GM23338 (cell line): ENCODE measurements around the gene JAG1.

ENCODE experiments used
- CREB1 ChIP-seq: fragments of 250-450 bp; sonication (Bioruptor Pico); IDR thresholded peaks from 2 replicates; pipeline ENCODE4 v1.5.0; 2020; ENCODE audit warnings: low read depth, mild to moderate bottlenecking, moderate library complexity
- EZH2 ChIP-seq: fragments of 200-600 bp; sonication (generic); IDR thresholded peaks from one replicate; pipeline ENCODE4 v1.8.0; 2017; ENCODE audit warnings: antibody characterized with exemption, mild to moderate bottlenecking, low read depth; ENCODE audit not compliant: unreplicated experiment
- EZH2phosphoT487 ChIP-seq: fragments of 200-600 bp; sonication (generic); IDR thresholded peaks from one replicate; pipeline ENCODE4 v1.8.1; 2018; ENCODE audit warnings: antibody characterized with exemption; ENCODE audit not compliant: unreplicated experiment
- JUNB ChIP-seq: IDR thresholded peaks from one replicate; pipeline ENCODE4 v1.6.1; 2016; ENCODE audit warnings: antibody characterized with exemption; ENCODE audit not compliant: unreplicated experiment
- POLR2AphosphoS5 ChIP-seq: IDR thresholded peaks from 2 replicates; pipeline ENCODE4 v1.6.1; 2016; ENCODE audit warnings: antibody characterized with exemption, low read depth
- ZNF114 ChIP-seq: fragments of 250-450 bp; sonication (Bioruptor Pico); IDR thresholded peaks from 2 replicates; pipeline ENCODE4 v1.5.0; 2020; ENCODE audit warnings: mild to moderate bottlenecking, moderate library complexity
- ZNF331 ChIP-seq: fragments of 250-450 bp; sonication (Bioruptor Pico); IDR thresholded peaks from 2 replicates; pipeline ENCODE4 v1.5.0; 2020; ENCODE audit warnings: low read depth, mild to moderate bottlenecking, moderate library complexity
- TF ChIP-seq, protein P1 (sequence below): IDR thresholded peaks from one replicate; pipeline ENCODE4 v1.6.1; 2018; ENCODE audit warnings: antibody characterized with exemption; ENCODE audit not compliant: unreplicated experiment
- TF ChIP-seq, protein P2 (sequence below), 2 experiments: fragments of 200-600 bp in 1 of 2; sonication (generic) in 1 of 2; conservative IDR thresholded peaks; 2 replicates each; pipeline versions ENCODE4 v1.5.1 to v1.6.1; 2016 to 2017; ENCODE audit warnings: antibody characterized with exemption in 2 of 2, low read depth in 2 of 2, mild to moderate bottlenecking in 2 of 2, moderate library complexity in 1 of 2
- TF ChIP-seq, protein P3 (sequence below): fragments of 250-450 bp; sonication (Bioruptor Pico); IDR thresholded peaks from 2 replicates; pipeline ENCODE4 v1.5.0; 2020; ENCODE audit warnings: mild to moderate bottlenecking, moderate library complexity

DNA sequence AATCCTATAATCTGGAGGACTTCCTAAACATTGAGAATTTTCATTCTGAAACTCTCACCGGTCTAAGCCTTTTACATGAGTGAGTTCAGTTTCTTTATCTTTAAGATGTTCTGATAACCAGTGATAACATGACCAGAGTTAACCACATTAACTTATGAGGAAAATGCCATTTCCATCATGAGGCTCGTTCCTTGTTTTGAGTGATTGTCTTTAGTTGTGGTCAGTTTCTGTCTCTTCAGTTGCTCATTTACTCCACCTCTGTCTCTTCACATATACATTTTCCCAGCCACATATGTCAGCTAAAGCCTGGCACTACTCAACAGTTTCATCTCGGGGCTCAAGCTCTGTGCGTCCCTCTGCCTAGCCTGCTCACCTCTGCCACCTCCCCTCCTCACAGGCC is 70.4 kb downstream of the JAG1 start:
- TF ChIP-seq POLR2AphosphoS5 (no peak), EZH2phosphoT487 (no peak), ZNF331 (CRISPR knock-in tag) (no peak), CREB1 (CRISPR knock-in tag) (no peak), EZH2 (no peak), ZNF114 (no peak), JUNB (no peak)
- TF ChIP-seq, protein P1, sequence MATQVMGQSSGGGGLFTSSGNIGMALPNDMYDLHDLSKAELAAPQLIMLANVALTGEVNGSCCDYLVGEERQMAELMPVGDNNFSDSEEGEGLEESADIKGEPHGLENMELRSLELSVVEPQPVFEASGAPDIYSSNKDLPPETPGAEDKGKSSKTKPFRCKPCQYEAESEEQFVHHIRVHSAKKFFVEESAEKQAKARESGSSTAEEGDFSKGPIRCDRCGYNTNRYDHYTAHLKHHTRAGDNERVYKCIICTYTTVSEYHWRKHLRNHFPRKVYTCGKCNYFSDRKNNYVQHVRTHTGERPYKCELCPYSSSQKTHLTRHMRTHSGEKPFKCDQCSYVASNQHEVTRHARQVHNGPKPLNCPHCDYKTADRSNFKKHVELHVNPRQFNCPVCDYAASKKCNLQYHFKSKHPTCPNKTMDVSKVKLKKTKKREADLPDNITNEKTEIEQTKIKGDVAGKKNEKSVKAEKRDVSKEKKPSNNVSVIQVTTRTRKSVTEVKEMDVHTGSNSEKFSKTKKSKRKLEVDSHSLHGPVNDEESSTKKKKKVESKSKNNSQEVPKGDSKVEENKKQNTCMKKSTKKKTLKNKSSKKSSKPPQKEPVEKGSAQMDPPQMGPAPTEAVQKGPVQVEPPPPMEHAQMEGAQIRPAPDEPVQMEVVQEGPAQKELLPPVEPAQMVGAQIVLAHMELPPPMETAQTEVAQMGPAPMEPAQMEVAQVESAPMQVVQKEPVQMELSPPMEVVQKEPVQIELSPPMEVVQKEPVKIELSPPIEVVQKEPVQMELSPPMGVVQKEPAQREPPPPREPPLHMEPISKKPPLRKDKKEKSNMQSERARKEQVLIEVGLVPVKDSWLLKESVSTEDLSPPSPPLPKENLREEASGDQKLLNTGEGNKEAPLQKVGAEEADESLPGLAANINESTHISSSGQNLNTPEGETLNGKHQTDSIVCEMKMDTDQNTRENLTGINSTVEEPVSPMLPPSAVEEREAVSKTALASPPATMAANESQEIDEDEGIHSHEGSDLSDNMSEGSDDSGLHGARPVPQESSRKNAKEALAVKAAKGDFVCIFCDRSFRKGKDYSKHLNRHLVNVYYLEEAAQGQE, result no peak
- TF ChIP-seq, protein P2, sequence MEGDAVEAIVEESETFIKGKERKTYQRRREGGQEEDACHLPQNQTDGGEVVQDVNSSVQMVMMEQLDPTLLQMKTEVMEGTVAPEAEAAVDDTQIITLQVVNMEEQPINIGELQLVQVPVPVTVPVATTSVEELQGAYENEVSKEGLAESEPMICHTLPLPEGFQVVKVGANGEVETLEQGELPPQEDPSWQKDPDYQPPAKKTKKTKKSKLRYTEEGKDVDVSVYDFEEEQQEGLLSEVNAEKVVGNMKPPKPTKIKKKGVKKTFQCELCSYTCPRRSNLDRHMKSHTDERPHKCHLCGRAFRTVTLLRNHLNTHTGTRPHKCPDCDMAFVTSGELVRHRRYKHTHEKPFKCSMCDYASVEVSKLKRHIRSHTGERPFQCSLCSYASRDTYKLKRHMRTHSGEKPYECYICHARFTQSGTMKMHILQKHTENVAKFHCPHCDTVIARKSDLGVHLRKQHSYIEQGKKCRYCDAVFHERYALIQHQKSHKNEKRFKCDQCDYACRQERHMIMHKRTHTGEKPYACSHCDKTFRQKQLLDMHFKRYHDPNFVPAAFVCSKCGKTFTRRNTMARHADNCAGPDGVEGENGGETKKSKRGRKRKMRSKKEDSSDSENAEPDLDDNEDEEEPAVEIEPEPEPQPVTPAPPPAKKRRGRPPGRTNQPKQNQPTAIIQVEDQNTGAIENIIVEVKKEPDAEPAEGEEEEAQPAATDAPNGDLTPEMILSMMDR (conservative IDR thresholded peaks at IDR 0.05; ENCODE audit: low read depth in 2 of 2), result no peak
- TF ChIP-seq, protein P3, sequence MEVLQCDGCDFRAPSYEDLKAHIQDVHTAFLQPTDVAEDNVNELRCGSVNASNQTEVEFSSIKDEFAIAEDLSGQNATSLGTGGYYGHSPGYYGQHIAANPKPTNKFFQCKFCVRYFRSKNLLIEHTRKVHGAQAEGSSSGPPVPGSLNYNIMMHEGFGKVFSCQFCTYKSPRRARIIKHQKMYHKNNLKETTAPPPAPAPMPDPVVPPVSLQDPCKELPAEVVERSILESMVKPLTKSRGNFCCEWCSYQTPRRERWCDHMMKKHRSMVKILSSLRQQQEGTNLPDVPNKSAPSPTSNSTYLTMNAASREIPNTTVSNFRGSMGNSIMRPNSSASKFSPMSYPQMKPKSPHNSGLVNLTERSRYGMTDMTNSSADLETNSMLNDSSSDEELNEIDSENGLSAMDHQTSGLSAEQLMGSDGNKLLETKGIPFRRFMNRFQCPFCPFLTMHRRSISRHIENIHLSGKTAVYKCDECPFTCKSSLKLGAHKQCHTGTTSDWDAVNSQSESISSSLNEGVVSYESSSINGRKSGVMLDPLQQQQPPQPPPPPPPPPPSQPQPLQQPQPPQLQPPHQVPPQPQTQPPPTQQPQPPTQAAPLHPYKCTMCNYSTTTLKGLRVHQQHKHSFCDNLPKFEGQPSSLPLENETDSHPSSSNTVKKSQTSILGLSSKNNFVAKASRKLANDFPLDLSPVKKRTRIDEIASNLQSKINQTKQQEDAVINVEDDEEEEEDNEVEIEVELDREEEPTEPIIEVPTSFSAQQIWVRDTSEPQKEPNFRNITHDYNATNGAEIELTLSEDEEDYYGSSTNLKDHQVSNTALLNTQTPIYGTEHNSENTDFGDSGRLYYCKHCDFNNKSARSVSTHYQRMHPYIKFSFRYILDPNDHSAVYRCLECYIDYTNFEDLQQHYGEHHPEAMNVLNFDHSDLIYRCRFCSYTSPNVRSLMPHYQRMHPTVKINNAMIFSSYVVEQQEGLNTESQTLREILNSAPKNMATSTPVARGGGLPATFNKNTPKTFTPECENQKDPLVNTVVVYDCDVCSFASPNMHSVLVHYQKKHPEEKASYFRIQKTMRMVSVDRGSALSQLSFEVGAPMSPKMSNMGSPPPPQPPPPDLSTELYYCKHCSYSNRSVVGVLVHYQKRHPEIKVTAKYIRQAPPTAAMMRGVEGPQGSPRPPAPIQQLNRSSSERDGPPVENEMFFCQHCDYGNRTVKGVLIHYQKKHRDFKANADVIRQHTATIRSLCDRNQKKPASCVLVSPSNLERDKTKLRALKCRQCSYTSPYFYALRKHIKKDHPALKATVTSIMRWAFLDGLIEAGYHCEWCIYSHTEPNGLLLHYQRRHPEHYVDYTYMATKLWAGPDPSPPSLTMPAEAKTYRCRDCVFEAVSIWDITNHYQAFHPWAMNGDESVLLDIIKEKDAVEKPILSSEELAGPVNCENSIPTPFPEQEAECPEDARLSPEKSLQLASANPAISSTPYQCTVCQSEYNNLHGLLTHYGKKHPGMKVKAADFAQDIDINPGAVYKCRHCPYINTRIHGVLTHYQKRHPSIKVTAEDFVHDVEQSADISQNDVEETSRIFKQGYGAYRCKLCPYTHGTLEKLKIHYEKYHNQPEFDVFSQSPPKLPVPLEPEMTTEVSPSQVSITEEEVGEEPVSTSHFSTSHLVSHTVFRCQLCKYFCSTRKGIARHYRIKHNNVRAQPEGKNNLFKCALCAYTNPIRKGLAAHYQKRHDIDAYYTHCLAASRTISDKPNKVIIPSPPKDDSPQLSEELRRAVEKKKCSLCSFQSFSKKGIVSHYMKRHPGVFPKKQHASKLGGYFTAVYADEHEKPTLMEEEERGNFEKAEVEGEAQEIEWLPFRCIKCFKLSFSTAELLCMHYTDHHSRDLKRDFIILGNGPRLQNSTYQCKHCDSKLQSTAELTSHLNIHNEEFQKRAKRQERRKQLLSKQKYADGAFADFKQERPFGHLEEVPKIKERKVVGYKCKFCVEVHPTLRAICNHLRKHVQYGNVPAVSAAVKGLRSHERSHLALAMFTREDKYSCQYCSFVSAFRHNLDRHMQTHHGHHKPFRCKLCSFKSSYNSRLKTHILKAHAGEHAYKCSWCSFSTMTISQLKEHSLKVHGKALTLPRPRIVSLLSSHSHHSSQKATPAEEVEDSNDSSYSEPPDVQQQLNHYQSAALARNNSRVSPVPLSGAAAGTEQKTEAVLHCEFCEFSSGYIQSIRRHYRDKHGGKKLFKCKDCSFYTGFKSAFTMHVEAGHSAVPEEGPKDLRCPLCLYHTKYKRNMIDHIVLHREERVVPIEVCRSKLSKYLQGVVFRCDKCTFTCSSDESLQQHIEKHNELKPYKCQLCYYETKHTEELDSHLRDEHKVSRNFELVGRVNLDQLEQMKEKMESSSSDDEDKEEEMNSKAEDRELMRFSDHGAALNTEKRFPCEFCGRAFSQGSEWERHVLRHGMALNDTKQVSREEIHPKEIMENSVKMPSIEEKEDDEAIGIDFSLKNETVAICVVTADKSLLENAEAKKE (CRISPR knock-in tag), result no peak
